Panc1 (cell line): ENCODE measurements around the gene CACTIN.

Experiments
- POLR2AphosphoS5 ChIP-seq: IDR thresholded peaks from 2 replicates; pipeline ENCODE4 v1.6.1; 2012; ENCODE audit warnings: mild to moderate bottlenecking, low read depth, low read length, moderate library complexity
- SIN3A ChIP-seq: IDR thresholded peaks from 2 replicates; pipeline ENCODE4 v1.6.1; 2012; ENCODE audit warnings: low read depth, mild to moderate bottlenecking, low read length, moderate library complexity, borderline replicate concordance; ENCODE audit not compliant: insufficient read depth
- TCF7L2 ChIP-seq: IDR thresholded peaks from 2 replicates; pipeline ENCODE4 v1.6.1; 2011; ENCODE audit warnings: mild to moderate bottlenecking, low read depth, low read length, inconsistent platforms
- TF ChIP-seq, protein P1 (sequence below): fragments of 450-650 bp; IDR thresholded peaks from 2 replicates; pipeline ENCODE4 v1.5.1; 2017; ENCODE audit warnings: mild to moderate bottlenecking
- TF ChIP-seq, protein P2 (sequence below), 2 experiments: IDR thresholded peaks; 2 replicates each; pipeline ENCODE4 v1.6.1; 2011 to 2012; ENCODE audit warnings: low read depth in 2 of 2, control low read depth in 1 of 2, low read length in 1 of 2, mild to moderate bottlenecking in 1 of 2, moderate library complexity in 1 of 2; ENCODE audit not compliant: insufficient read depth in 1 of 2

DNA sequence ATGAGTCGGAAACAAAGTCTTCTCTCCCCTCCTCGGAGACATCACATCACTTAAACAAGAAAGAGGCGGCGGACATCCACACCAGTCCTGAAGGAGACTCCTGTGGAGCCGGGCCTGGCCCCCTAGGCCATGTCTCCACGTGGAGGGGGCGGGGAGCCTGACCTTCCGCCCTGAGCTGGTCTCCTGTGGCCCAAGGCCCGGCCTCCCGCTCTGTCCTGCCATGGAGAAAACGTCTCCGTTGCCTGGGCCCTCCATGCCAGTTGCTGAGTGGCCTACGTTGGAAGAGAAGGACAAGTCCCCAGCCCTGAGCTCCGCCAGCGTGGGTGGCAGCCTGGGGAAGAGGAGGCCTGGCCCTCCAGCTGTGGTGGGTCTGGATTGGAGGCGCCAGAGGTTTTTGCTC, 5.5 kb upstream of the CACTIN start:
- TF ChIP-seq POLR2AphosphoS5: no peak
- TF ChIP-seq, protein P1, sequence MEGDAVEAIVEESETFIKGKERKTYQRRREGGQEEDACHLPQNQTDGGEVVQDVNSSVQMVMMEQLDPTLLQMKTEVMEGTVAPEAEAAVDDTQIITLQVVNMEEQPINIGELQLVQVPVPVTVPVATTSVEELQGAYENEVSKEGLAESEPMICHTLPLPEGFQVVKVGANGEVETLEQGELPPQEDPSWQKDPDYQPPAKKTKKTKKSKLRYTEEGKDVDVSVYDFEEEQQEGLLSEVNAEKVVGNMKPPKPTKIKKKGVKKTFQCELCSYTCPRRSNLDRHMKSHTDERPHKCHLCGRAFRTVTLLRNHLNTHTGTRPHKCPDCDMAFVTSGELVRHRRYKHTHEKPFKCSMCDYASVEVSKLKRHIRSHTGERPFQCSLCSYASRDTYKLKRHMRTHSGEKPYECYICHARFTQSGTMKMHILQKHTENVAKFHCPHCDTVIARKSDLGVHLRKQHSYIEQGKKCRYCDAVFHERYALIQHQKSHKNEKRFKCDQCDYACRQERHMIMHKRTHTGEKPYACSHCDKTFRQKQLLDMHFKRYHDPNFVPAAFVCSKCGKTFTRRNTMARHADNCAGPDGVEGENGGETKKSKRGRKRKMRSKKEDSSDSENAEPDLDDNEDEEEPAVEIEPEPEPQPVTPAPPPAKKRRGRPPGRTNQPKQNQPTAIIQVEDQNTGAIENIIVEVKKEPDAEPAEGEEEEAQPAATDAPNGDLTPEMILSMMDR: no peak
- TF ChIP-seq, protein P2, sequence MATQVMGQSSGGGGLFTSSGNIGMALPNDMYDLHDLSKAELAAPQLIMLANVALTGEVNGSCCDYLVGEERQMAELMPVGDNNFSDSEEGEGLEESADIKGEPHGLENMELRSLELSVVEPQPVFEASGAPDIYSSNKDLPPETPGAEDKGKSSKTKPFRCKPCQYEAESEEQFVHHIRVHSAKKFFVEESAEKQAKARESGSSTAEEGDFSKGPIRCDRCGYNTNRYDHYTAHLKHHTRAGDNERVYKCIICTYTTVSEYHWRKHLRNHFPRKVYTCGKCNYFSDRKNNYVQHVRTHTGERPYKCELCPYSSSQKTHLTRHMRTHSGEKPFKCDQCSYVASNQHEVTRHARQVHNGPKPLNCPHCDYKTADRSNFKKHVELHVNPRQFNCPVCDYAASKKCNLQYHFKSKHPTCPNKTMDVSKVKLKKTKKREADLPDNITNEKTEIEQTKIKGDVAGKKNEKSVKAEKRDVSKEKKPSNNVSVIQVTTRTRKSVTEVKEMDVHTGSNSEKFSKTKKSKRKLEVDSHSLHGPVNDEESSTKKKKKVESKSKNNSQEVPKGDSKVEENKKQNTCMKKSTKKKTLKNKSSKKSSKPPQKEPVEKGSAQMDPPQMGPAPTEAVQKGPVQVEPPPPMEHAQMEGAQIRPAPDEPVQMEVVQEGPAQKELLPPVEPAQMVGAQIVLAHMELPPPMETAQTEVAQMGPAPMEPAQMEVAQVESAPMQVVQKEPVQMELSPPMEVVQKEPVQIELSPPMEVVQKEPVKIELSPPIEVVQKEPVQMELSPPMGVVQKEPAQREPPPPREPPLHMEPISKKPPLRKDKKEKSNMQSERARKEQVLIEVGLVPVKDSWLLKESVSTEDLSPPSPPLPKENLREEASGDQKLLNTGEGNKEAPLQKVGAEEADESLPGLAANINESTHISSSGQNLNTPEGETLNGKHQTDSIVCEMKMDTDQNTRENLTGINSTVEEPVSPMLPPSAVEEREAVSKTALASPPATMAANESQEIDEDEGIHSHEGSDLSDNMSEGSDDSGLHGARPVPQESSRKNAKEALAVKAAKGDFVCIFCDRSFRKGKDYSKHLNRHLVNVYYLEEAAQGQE (IDR thresholded peaks at IDR 0.05; ENCODE audit: insufficient read depth in 1 of 2, low read depth in 2 of 2, low read length in 1 of 2): no peak
- no peak for TF ChIP-seq TCF7L2
- no peak for TF ChIP-seq SIN3A
